Iris pigment epithelial cell (primary cell): ENCODE data around the gene KLF12.

Experiments used
- DNase-seq: peaks from one replicate; pipeline ENCODE4 v3.0.0-alpha.2; 2011; ENCODE audit warnings: low read depth

KLF12 gene

GRCh38 chr13:74134777-74135325, 647 bp upstream of the KLF12 start:
- DNase-seq = no peak

- DNase-seq = peak; percentile 96
These were observed 475 bp downstream of the KLF12 start for GRCh38 chr13:74133657-74134201.

GRCh38 chr13:74132776-74133656, 1.2 kb downstream of the KLF12 start:
- DNase-seq = peak; percentile 56

DNA sequence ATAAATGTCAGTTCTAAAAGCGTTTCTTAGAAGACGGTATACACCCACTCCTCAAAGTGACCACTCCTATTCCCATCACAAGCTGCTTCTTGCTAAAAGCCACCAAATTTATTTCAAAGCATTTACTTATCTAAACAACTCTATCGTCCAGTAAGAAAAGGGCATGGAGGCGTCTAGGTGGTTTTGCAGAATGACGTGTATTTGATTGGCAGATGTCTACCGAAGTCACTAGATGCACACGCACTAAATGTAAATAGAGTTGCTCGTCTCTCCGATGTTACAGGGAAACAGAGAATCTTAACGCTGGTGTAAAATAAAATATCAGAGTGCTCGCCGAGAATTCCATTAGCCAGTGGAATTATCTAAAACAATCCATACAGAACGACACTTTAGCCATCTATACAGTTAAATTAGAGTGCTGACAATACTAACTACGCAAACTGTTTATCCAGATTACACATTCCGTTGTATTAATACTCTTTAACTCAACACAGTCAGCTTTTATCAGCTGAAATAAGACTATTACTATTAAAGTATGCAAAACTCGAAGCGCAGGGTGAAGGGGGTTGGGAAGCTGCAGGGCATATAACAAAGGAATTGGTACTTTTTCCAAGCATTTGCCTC, 1.9 kb downstream of the KLF12 start:
- DNase-seq = peak; percentile 71

DNA sequence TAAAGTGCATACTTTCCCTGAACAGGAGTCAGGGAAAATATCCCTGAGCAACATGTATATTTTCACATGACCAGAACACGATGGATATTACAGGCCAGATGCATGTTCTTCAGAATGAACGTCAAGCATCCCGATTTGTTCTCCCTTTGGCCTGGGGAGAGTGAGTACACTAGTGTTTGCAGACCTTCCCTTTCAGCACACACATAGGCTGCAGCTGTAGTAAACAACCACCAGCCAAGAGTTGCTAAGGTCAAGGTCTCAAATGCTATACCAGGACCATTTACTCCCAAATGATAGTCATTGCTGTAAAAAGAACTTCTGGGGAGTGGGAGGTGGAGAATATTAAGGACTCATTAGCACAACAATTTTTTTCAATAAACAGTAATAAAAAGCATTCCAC, 3.0 kb downstream of the KLF12 start:
- no peak for DNase-seq

GRCh38 chr13:74129500-74130191, 4.6 kb downstream of the KLF12 start:
- peak; percentile 32 for DNase-seq

DNA sequence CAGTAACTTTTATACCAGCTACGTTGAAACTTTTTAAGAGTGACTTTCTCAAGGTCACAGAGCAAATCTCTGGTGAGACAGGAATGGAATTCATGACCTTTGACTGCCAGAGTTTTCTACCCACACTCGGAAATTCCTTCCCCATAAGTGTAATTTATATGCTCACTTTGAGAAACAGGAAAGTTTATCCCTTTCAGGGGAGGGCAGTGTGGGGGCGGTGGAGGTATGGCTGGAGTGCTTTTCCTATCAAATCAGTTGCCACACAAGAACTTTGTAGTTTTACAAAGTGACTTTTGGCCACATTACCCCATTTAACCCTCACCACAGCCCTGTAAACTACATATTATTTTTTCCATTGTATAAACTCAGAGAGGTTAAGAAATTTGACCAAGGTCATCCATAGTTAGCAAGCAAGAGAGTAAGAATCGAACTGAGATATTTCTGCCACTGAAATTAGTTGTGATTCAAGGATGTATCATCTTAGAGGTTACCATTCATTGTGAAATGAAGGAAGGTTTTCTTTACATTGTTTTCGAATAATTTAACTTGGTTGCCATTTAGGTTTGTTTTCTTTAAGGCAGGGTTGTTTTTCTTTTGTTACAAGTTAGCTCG, 5.9 kb downstream of the KLF12 start:
- DNase-seq = peak; percentile 79

- DNase-seq = no peak
These were observed 15.9 kb downstream of the KLF12 start for GRCh38 chr13:74118328-74118727.

DNA sequence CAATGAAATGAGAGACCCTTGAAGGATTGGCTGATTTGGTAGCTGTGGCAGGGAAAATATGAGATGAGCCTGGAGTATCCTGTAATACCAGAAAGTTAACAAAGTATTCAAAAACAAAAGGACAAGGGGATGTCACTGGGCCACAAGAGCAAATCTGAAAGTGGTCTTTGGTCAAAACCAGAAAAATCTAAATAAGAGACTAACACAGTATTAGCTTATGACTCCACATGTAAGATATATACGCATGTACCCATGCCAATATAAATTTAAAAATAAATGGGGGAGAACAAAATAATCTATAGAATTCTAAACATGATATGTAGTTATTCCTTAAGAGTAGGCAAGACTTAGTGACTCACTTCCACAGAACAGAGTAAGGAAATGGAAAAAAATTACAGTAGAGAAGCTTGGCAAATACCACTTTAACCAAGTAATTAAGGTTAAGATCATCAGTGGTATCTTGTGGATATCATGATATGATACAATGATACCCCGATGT, 16.9 kb downstream of the KLF12 start:
- no peak for DNase-seq

DNA sequence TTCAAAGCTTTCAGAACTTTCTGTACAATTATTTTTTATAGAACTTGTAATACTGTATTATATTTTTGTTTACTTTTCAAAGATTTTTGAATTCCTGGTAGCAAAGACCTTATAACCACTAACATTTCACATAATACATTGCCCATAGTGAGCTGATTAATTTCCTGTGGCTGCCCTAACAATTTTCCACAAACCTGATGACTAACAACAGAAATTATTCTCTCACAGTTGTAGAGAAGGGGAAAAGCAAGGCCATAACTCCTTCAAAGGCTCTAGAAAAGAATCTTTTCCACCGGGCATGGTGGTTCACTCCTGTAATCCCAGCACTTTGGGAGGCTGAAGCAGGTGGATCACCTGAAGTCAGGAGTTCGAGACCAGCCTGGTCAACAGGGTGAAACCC, 19.1 kb downstream of the KLF12 start:
- peak; percentile 90 for DNase-seq

DNA sequence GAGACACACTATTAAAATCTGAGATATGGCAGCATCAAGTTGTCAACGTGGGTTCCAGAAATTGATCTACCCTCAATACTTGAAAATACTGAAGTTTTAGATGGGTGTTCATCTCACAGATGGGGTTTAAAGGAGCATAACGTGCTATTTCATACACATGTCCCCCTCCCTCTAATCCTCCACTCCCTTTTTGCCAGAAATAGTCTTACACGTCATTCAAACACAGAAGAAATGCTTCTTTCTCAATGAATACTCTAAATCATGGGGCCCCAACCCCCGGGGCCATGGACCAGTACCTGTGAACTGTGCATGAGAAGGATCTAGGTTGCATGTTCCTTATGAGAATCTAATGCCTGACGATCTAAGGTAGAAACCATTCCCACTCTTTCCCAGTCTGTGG, 19.6 kb downstream of the KLF12 start:
- peak; percentile 63 for DNase-seq

DNA sequence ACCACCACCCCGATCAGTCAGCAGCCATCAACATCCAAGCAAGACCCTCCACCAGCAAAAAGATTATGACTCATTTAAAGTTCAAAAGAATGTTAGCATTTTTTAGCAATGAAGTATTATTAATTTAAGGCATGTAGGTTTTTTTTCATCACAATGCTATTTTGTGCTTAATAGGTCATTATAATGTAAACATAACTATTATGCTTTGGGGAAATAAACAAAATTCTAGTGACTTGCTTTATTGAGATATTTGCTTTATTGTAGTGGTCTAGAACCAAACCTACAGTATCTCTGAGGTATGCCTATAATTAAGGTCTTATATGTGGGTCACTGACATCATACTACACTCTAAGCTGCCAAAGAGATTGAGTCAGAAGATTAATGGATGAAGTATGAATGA, 20.0 kb downstream of the KLF12 start:
- peak; percentile 88 for DNase-seq

DNA sequence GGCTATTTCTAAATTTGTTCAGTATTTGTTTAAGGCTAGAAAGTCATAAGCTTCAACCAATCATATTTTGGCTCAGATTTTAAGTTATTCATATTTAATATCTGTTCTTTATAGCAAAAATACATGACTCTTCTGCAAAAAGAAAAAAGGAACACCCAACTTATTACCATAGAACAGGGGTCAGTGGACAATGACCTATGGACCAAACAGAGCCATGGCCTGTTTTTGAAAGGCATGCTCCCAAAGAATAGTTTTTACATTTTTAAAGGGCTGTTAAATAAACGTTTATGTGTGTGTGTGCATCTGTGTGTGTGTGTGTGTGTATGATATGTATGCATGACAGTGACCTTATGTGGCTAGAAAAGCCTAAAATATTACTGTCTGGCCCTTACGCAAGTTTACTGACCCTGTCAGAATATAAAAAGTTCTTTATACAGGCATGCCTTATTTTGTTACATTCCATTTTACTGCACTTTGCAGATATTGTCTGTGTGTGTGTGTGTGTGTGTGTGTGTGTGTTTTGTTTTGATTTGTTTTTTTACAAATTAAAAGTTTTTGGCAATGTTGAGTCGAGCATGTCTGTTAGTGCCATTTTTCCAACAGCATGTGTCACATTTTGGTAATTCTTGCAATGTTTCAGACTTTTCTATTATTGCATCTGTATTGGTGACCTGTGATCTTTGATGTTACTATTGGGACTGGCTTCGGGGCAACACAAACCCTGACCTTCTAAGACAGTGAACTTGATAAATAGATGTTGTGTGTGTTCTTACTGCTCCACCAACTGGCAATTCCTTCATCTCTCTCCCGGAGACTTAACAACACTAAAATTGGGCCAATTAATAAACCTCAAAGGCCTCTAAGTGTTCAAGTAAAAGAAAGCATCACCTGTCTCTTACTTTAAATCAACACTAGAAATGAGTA, 22.0 kb downstream of the KLF12 start:
- DNase-seq = no peak

GRCh38 chr13:74111399-74111798, 22.8 kb downstream of the KLF12 start:
- DNase-seq = no peak

DNA sequence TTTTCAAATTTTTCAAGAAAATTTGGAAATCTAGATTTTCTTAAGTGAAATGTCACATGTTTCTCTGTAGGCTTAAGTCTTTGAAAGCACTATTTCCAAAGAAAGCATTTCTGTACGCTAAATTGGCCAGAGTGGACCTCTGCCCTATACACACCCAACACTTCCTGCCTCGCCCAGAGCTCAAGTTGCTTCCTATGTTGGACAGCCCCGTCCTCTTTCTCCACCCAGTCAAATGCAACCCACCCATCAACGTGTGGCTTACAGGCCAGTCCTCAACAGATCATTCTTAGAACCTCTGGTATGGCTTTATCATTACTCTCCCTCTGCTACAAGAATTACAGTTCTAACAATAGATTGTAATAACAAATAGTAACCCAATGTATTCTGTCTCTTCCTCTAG, 24.2 kb downstream of the KLF12 start:
- DNase-seq = no peak

DNA sequence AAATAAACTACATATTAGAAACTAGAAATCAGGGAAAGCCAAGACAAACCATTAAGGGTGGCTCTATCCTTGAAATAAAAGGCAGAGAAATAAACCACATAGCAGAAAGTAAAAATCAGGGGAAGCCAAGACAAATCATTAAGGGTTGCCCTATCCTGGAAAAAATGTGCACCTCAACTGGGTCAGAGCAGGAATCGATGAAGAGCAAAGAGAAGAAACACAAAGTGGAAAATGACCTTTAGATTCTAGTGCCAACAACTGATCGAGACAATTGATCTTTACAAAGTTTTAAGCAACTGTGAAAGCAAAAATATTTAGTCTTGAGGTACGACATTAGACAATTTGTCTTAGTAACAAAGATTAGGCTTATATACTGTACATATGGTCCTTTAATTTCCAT, 26.6 kb downstream of the KLF12 start:
- DNase-seq = no peak

DNA sequence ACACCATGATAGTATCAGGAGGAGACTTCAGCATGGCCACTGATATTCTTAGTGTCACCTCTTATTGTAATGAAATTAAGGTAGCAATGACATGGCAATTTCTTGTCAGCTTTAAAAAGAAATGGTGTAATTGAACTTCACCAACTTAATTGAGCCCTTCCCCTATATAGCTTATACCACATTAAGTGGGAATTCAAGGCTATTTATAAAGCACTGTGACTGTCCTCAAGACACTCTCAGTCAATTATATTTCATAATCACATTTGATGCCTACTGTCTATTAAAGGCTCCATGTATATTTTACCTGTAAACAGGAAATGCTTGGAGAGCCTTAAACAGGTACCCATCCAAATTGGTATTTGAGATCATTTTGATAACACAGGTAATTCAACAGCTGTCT, 28.3 kb downstream of the KLF12 start:
- DNase-seq = no peak

- no peak for DNase-seq
These were observed 29.4 kb downstream of the KLF12 start for GRCh38 chr13:74104661-74105275.

DNA sequence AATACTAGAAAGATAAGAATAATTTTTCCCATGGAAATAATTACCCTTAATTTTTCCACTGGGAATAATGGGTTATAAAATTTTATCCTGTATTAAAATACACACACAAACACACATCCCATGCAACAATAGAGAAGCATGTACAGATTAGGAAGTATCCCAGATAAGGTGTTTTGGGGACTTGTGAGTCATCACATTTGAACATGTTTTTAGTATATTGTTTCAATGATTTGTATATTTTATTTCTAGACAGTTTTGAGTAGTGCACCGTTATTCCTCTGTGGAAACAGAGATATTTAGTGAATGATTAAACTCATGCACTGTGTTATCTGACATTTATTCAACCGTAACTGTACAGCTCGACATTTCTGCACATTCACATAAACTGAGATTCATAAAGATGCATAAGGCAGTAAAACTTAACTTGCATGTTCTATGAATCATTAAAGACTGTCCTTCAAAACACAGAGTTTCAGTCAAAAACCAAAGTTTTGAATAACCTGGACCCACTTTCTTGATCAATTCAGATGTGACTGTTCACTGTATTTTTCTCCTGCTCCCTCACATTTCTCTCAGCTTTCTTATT, 30.1 kb downstream of the KLF12 start:
- DNase-seq = no peak

GRCh38 chr13:74103196-74103595, 31.0 kb downstream of the KLF12 start:
- no peak for DNase-seq
